HG02642 (cell line): ENCODE results near the gene PPP1R13B.

ENCODE experiments used
- ATAC-seq: cut with Tn5 transposase; IDR thresholded peaks from one replicate; pipeline ENCODE4 v1.9.1; 2021; ENCODE audit warnings: mild to moderate bottlenecking; ENCODE audit not compliant: unreplicated experiment, poor library complexity

Gene PPP1R13B

DNA sequence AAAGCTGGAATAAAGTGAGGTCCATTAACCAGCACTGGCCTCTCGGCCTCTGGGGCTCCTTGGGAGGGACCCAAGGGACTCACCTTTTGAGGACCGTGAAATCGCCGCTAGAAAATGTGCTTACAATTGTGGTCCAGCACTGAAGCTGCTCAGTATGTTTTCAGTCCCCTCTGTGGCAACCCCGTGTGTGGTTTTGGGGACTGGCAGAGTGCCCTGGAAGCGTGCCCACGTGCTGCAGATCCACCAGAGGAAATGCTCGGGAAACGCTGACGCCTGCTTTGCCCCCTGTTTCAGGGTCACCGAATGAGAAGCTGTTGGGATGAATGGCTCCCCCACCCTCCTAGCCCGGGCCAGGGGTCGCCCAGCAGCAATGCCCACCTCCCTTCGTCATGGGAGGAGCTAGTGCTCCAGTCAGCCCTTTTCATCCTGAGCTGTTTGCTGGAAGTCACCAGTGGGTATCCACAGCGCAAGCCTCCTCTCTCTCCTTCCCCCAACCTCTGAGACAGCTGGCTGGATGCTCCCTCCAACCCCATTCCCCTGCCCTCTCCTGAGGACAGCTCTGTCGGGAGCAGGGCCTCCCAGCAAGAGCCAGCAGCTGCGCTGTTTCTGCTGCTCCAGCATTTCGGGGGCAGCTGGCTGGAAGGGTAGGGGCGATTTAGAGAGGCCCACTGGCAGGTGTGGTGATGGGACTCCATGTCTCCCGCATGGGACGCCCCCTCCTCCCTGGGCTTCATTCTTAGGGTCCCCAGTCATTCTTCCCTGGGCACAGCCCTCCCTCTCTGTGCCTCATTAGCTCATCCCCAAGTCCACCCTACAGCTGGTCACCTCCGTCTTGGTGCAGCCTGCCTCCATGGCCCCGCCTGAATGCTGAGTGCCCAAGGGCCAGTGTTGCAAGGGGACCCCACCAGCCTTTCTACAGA, 33.2 kb upstream of the PPP1R13B start:
- ATAC-seq, result no peak

DNA sequence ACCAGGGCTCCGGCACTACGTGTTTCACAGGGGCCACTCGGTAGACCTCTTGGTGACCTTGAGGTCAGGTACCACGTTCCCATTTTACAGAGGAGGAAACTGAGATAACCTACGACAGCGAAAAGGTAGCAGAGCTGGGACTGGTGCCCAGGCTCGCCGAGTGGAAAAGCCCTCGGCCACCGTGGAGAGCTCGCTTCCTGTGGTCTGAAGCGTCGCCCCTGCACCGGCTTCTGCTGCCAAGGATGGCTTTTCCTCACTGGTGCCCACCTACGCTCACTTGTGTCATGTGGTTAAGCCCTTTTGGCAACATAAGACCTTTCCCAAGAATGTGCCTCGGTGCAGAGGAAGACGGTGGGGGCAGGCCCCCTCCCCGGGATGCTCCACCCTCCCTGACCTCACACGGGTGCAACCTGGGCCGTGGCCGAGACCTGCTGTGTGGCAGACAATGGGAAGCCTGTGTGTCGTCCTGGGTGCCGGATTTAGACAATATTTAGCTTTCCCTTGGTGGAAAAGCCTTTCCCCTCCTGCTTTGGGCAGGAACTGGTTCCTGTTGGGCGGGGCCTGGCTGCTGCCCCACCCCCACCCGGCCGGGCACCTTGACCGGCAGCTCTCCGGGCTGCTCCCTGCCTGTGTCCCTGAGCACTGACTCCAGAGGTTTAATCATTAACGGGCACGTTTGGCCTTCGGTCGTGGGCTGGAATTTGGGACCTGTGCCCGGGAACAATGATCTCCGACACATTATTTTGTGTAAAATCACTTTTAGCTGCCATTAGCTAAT, 32.4 kb upstream of the PPP1R13B start:
- no peak for ATAC-seq

DNA sequence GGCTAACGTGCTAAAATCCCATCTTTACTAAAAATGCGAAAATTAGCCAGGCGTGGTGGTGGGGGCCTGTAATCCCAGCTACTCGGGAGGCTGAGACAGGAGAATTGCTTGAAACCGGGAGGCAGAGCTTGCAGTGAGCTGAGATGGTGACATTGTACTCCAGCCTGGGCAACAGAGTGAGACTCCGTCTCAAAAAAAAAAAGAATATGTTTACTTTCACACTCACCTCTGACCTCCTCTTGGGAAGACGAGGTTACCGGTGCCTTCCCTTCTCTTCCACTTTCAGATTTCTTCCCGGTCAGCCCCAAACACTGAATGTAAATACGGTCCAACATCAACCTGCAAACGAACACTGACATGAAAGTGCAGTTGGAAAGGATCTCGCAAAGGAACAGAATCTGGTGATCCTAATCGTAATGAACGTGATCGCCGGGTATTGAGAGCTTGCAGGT, 31.8 kb upstream of the PPP1R13B start:
- no peak for ATAC-seq

DNA sequence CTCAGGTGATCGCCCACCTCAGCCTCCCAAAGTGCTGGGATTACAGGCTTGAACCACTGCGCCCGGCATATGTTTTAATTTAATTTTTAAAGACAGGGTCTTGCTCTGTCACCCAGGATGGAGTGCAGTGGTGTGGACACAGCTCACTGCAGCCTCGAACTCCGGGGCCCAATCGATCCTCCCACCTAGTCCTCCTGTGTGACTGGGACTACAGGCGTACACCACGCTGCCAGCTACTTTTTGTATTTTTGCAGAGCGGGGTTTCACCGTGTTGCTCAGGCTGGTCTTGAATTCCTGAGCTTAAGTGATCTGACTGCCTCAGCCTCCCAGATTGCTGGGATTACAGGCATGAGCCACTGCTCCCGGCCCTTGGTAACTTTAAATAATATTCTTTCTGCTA, 30.8 kb upstream of the PPP1R13B start:
- ATAC-seq, result no peak

DNA sequence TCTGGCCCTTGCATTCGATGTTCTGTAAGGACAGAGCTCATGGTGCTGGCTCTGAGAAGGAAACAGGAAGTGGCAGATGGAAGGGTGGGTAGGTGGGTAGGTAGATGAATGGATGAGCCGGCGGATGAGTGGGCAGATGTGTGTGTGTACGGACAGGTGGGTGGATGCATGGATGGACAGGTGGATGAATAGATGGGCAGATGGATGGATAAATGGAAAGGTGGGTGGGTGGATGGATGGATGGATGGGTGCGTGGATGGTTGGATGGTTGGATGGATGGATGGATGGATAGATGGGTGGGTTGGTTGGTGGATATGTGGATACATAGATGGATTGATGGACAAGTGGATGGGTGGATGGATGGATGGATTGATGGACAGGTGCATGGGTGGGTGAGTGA, 27.6 kb upstream of the PPP1R13B start:
- ATAC-seq, result no peak

DNA sequence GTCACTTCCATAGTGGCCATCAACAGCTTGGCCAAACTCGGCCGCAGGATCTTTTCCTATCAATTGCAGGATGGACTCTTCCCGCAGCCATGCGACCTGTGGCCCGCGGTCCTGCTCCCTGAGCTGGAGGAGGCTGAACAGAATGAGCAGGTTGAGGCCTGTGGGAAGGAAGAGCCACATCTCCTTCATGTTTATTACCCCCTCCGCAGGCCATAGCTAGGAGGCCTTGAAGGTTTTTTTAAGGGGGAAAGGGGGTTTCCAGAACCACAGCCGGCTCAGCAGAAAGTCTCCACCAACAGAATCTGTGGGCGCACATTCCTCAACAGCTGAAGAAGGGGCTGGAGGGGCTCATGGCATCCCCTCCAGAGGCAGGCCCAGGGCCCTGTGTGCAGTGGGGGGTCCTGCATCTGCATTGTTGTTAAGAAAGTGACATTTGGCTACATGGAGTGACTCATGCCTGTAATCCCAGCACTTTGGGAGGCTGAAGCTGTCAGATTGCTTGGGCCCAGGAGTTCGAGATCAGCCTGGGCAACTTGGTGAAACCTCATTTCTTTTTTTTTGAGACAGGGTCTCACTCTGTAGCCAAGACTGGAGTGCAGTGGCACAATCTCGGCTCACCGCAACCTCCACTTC, 25.2 kb upstream of the PPP1R13B start:
- ATAC-seq, result peak; percentile 8

DNA sequence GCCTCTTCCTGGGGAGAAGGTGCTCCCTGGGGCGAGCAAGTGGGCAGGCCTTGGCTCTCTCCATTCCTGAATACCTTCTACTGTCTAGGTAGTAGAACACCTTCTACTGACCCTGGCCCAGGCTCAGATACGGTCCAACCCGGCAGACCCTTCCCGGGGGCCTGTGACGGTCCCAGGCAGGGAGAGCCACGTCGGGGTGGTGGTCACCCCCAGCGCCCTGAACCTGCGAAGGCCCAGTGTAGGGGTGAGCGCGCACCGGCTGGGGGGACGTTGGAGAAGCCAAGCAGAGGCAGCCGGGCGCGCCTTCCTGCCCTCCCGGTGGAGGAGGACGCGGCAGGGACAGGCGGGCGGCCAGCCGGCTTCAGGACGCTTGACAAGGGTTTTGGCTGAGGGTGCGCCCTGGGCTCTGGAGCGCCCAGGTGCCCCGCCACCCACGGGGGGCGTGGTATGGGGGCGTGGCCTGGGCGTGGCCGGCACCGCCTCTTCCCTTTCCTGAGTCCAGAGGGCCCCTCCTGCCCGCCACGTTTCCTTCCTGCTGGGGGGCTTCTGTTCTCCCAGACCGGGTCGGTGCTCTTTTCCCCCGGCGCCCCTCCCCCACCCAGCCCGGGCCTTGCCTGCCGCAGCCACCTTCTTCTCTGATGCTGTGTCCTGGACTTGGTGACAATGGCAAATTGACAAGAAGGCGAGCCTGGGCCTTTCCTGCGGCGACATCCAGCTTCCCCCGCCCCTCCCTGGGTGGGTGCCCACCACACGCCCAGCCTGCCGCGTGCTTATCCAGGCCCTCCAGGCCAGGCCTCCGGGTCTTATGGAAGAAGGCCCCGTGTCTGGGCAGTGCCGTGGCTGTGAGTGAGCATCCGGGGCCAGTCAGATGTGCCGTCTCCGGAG, 24.5 kb upstream of the PPP1R13B start:
- peak; percentile 79 for ATAC-seq

DNA sequence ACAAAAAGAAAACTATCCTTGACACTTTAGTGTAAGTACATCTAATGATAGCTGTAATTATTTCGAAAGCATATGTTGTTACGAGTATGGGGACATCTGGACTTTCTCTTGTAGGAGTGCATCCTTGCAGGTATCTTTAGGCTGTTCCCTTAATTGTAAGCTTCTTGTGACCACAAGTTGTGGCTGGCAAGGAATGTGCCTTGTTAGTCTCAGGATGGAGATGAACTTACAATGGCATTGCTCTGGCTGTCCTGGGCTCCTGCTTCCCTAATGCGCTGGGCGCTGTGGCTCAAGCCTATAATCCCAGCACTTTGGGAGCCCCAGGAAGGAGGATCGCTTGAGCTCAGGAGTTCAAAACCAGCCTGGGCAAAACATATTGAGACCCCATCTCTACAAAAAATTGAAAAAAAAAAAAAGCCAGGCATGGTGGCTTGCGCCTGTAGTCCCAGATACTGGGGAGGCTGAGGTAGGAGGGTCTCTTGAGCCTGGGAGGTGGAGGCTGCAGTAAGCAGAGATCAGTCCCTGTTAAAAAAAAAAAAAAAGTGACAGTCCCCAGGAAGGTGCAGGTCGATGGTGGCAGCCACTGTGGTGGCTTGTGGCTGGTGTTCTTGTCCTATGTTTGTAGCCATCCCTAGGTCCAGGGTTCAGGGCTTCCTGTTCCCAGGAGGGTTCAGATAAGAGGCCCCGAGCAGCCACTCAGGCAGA, 23.7 kb upstream of the PPP1R13B start:
- ATAC-seq, result no peak

DNA sequence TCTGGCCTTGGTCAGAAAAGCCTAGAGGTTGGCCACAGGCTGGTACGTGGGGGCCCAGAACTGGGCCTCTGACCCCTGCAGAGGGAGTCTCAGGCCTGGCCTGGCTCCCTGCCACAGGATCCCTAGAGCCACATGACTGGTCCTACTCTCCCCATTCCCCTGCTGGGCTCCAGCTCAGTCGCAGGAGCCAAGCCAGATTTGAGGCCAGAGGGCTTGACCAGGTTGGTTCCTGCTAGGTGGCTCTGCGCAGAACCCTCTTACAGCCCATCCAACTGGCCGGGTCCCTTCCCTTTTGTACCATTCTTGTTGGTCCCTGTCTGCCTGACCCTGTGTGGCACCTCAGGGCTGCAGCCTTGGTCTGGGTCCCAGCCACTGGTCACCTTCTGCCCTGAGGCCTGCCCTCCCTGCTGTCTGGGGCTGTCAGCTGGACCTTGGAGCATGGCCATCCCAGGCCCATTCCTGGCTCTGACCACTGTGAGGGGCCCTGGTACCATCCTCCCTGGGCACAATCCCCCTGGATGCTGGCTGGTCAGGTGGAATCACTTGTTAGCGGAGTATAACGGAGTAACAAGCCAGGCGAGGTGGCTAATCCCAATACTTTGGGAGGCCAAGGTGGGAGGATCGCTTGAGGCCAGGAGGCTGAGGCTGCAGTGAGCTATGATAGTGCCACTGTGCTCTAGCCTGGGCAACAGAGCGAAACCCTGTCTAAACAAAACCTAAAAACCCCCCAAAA, 22.9 kb upstream of the PPP1R13B start:
- no peak for ATAC-seq

DNA sequence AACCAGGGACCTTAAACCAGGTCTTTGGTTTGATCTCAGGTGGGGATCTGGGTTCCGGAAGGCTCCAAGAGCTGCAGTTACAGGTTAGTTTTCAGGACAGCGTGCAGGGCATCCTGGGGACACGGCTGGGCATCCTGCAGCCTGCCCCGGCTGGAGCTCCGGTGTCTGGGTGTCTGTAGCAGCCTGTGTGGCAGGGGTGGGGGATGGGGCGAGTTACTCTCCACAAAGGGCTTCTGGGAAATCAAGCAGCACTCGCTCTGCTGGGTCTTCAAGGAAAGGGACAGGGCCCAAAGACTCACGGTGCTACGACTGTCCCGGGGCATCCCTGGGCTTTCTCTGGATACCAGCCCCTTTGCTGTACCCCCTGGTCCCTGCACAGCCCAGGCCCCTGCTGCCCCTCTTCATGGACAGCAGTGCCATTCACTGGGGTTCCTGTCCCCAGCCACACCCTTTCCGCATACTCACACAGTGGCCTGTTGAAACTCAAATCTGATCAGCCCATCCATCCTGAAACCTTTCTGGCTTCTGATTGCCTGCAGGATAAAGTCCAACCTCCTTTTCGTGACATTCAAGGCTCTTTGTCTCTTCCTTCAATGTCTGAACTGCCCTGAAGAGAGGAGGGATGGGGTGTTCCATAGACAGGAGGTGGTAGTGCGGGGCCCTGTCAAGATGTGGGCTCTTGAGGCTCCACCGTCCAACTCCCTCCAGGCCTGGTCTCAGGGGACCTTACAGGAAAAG, 22.2 kb upstream of the PPP1R13B start:
- ATAC-seq, result no peak

DNA sequence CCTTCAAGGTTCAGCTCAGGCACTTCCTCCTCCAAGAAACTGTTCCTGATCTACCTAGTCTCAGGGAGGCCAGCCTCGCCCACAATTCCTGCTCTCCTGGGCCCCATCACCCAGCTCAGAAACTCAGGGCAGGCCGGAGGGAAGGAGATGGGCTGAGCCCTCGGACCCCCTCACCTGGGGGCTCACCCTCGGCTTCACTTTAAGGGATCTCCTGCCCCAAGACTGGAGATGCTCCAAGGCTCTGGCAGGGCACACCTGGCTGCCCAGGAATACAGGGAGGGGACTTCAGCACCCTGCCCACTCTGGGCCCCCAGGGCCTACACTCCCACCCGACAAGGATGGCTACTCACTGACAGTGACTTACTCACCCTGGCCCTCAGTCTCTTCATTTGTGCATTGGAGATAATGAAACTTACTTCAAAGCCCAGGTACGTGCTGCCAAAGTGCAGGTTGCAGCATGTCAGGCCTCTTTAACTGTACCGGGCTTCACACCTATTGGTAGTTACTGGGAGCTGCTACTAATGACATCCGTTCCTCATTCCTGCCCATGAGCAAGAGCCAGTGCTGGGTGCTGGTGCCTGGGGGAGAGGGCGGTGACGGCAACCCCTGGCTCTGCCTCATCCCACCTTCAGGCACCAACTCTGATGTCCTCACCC, 21.0 kb upstream of the PPP1R13B start:
- no peak for ATAC-seq

DNA sequence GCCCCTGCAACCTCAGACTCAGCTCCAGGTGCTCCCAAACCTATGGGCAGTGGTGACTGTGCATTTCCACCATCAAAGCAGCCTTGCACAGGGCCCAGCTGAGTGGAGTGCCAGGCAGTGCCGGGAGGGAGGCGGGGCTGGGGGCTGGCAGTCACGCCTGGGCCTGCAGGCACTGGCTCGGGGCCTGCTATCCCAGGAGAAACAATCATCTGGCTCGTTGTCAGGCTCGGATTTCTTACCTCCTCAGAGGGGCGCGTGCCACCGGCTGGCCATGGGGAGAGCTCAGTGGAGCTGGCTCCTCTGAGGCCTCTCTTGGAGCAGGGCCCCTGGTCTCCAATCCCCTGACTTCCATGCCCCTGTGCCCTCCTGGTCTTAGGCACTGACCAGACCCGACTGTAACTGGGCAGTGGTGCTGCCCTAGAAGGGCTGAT, 20.2 kb upstream of the PPP1R13B start:
- no peak for ATAC-seq

DNA sequence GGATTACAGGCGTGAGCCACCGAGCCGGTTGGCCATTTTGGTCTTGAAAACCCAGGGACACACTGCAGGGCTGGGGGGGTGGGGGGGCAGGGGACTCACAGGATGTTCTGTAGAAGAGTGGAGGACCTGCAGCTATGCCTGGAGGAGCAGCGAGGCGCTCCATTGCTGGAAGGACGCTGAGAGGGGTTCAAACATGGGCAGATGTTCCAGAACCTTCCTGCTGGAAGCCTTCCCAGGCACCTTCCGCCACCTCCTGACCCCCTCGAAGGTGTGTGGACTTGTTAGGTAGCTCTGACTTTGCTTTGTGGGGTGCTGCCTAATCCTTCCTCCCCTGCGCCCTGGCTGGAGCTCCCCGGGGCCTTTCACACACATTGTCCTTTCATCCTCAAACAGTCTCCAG, 19.6 kb upstream of the PPP1R13B start:
- ATAC-seq, result no peak

DNA sequence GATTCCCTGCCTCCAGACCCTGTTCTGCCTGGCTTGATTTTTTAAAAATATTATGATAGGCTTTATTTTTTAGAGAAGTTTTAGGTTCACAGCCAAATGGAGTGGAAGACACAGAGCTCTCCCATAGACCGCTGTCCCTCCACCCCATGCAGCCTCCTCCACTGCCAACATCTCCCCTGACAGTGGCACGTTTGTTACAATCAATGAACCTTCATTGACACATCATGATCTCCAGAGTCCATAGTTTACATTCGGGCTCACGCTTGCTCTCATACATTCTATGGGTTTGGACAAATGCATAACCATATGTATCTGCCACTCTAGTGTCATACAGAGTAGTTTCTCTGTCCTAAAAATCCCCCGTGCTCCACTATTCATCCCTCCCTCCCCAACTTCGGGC, 15.9 kb upstream of the PPP1R13B start:
- no peak for ATAC-seq

DNA sequence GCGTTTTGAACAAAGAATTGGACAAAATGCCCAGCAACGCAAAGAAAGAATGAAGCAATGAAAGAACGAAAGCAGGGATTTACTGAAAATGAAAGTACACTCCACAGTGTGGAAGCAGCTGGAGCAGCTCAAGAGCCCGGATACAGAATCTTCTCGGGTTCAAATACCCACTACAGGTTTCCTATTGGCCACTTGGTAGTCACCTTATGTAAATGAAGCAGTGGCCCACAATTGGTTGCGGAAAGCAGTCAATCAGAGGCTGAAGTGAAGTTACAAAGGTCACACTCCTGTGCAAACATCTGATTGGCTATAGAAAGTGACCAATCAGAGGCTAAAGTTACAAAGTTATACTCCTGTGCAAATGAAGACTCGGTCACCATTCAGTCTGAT, 15.0 kb upstream of the PPP1R13B start:
- ATAC-seq, result no peak

DNA sequence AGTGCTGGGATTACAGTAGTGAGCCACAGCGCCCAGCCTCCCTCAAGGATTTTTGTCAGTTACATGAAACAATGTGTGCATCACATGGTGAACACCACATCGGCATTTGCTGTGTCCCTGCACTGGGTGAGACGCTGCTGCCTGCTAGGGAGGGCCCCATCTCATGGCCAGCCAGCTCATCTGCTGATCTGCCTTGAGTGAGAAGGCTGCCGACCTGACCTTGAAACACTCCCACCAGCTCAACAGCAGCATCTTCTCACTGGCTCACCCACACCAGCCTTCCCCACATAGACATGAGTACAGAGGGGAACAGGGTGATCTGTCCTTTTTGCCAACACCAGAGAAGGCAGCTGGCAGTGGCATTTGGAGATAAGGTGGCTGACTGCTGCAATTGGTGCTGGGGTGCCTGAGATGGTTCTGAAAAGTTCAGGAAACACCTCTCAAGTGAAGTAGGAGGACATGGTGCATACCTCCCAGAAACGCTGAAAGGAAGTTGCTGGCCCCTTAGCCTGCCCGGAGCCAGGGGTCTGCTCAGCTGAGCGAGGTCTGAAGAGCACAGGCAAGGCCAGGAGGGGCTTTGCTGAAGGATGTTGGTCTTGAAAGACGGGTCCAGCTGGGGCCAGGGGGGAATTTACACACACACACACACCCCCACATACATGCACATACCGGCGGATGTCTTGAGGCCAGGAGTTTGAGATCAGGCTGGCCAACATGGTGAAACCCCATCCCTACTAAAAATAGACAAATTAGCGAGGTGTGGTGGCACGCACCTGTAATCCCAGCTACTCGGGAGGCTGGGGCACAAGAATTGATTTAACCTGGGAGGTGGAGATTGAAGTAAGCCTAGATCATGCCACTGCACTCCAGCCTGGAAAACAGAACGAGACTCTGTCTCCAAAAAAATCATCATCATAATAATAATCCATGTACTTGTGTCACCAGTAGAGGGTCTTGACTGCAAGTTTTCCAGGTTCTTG, 14.3 kb upstream of the PPP1R13B start:
- no peak for ATAC-seq
